Thoracic aorta (tissue), 2 donors: ENCODE measurements around the gene CPNE2. TPM values are rescaled to one million over a fixed set of nuclear protein-coding genes. Genes with fewer than 3 reads are reported as not detected.
A peak's percentile ranks its signal among the peaks of the same experiment; 100 is the strongest.

Experiments
- ATAC-seq: fragments of 150-250 bp; one replicate; pipeline ENCODE4 v1.8.0; 2017; ENCODE audit warnings: low read depth; ENCODE audit not compliant: insufficient number of reproducible peaks, low FRiP score
- DNase-seq: peaks from one replicate; pipeline ENCODE4 v3.0.0-alpha.2; 2020; ENCODE audit warnings: low spot score
- H3K27ac ChIP-seq, 2 donors: fragments of 200-600 bp; sonication (generic); 1 replicate in 1 of 2; 2 replicates in 1 of 2; pipeline ENCODE4 v1.5.1; 2016; ENCODE audit warnings: mild to moderate bottlenecking in 2 of 2, moderate library complexity in 2 of 2
- H3K27me3 ChIP-seq: fragments of 200-600 bp; sonication (generic); replicated peaks from 2 replicates; pipeline ENCODE4 v1.6.0; 2016; ENCODE audit warnings: mild to moderate bottlenecking; ENCODE audit not compliant: insufficient read depth
- H3K36me3 ChIP-seq: fragments of 200-600 bp; sonication (generic); one replicate; pipeline ENCODE4 v1.5.1; 2016
- H3K4me1 ChIP-seq, 2 donors: fragments of 200-600 bp; sonication (generic); 1 replicate in 1 of 2; 2 replicates in 1 of 2; pipeline versions ENCODE4 v1.5.1 to v1.6.0; 2016; ENCODE audit warnings: low read depth in 2 of 2, mild to moderate bottlenecking in 1 of 2; ENCODE audit not compliant: control insufficient read depth in 1 of 2
- H3K4me3 ChIP-seq: fragments of 200-600 bp; sonication (generic); 2 replicates; pipeline ENCODE4 v1.5.1; 2016; ENCODE audit warnings: mild to moderate bottlenecking
- H3K9me3 ChIP-seq: fragments of 200-600 bp; sonication (generic); 2 replicates; pipeline ENCODE4 v1.5.1; 2016
- total RNA-seq, 2 donors: library from RNA; depleted of rRNA; stranded (reverse); fragments of >200 nt; gene quantifications; one replicate each; pipeline versions ENCODE4 v1.1.0 to v1.2.3, GENCODE V29; 2016
- TF ChIP-seq, protein P1 (sequence below): fragments of 200-600 bp; sonication (generic); IDR thresholded peaks from one replicate; pipeline ENCODE4 v1.5.1; 2019; ENCODE audit warnings: antibody characterized with exemption

CPNE2 gene
- total RNA-seq, result 10 to 100 TPM; 28.3 to 47.4 TPM

GRCh38 chr16:57091975-57092785 lies at the start of gene CPNE2:
TSS of gene CPNE2 (plus strand) at chr16:57092583. CDS start at chr16:57110743, 18,160 bp downstream.
- Histone ChIP-seq H3K4me3 (peak within 1 kb of the TSS; percentile 96), H3K4me1 (peaks cover 9 to 21% of the 10 kb centered on the region in 2 donors), H3K27me3 (no peaks in the 10 kb centered on the region), H3K9me3 (no peaks in the 10 kb centered on the region), H3K27ac (peak within 1 kb of the TSS; percentile 80 to 81), H3K36me3 (no peaks in the 10 kb centered on the region)
- ATAC-seq, result peak; percentile 41
- no peak for DNase-seq
- TF ChIP-seq, protein P1, sequence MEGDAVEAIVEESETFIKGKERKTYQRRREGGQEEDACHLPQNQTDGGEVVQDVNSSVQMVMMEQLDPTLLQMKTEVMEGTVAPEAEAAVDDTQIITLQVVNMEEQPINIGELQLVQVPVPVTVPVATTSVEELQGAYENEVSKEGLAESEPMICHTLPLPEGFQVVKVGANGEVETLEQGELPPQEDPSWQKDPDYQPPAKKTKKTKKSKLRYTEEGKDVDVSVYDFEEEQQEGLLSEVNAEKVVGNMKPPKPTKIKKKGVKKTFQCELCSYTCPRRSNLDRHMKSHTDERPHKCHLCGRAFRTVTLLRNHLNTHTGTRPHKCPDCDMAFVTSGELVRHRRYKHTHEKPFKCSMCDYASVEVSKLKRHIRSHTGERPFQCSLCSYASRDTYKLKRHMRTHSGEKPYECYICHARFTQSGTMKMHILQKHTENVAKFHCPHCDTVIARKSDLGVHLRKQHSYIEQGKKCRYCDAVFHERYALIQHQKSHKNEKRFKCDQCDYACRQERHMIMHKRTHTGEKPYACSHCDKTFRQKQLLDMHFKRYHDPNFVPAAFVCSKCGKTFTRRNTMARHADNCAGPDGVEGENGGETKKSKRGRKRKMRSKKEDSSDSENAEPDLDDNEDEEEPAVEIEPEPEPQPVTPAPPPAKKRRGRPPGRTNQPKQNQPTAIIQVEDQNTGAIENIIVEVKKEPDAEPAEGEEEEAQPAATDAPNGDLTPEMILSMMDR, result no peak

GRCh38 chr16:57043248-57043647 lies 49.1 kb upstream of the CPNE2 start:
- no peaks in the 10 kb centered on the region for H3K9me3 ChIP-seq
- H3K4me3 ChIP-seq, result no peak overlapping the region
- peaks cover 3 to 9% of the 10 kb centered on the region in 2 donors for H3K4me1 ChIP-seq
- H3K27me3 ChIP-seq, result no peaks in the 10 kb centered on the region
- DNase-seq (no peak), ATAC-seq (no peak)
- H3K36me3 ChIP-seq, result peaks cover 16% of the 10 kb centered on the region
- TF ChIP-seq, protein P1, result no peak
- no peak overlapping the region for H3K27ac ChIP-seq

DNA sequence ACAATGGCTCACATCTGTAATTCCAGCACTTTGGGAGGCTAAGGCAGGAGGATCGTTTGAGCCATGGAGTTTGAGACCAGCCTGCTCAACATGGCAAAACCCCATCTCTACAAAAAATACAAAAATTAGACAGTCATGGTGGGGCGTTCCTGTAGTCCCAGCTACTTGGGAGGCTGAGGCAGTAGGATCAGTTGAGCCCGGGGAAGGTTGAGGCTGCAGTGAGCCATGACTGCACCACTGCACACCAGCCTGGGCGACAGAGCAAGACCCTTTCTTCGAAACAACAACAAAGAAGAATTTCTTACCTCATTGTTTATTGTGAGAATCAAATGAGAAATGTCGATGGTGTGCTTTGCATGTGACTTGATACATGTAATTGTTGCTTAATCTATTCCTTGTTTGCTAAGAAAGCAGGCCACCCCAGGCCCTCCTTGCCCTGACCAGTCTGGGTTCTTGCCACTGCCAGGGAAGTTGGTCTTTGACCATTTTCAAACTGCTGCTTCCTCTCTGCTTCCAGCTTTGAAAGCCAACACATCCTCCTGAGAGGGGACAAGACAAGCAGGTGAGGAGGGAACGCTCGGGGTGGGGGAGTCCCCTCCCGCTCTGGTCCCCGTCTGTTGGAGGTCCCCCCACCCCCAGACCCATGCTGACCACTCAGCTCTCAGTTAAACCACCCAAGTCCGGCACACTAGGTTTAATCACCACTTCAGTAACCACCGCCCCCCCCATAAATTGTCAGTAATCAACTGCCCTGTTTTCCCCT lies 47.3 kb upstream of the CPNE2 start:
- peaks cover 11% of the 10 kb centered on the region for H3K36me3 ChIP-seq
- no peak for ATAC-seq

GRCh38 chr16:57045694-57046381 lies 46.5 kb upstream of the CPNE2 start:
- TF ChIP-seq, protein P1, result peak; percentile 47
- ATAC-seq, result no peak
- no peaks in the 10 kb centered on the region for H3K27me3 ChIP-seq
- H3K4me3 ChIP-seq, result peak overlapping the region; percentile 54
- H3K4me1 ChIP-seq, result peaks cover 0 to 9% of the 10 kb centered on the region in 2 donors
- DNase-seq, result peak; percentile 55
- H3K36me3 ChIP-seq, result peaks cover 8% of the 10 kb centered on the region
- no peaks in the 10 kb centered on the region for H3K9me3 ChIP-seq
- H3K27ac ChIP-seq, result no peak overlapping the region

More for the DNA sequence above, 47.3 kb upstream of the CPNE2 start:
- no peak for DNase-seq
- Histone ChIP-seq H3K27me3 (no peaks in the 10 kb centered on the region), H3K4me1 (peaks cover 0 to 9% of the 10 kb centered on the region in 2 donors), H3K4me3 (peak overlapping the region; percentile 54), H3K9me3 (no peaks in the 10 kb centered on the region), H3K27ac (no peak overlapping the region)
- TF ChIP-seq, protein P1, result no peak
